CD4-positive, alpha-beta T cell treated with Interferon gamma for 1 hour (primary cell): ENCODE measurements around the gene RHOC.
A peak's percentile ranks its signal among the peaks of the same experiment; 100 is the strongest.
"Not testable (repeated sequence)": the region's sequence is repeated elsewhere in the genome, so short reads cannot be mapped to it uniquely, and the experiment has no call there.

ENCODE experiments used
- DNase-seq: peaks from one replicate; pipeline ENCODE4 v3.0.0-alpha.2; 2020

The RHOC gene

GRCh38 chr1:112706505-112707220 lies at the start of gene RHOC:
RHOC (minus strand) TSS chr1:112707127; CDS start chr1:112703799, 3,328 bp downstream.
- peak; percentile 37 for DNase-seq

- DNase-seq: no peak
Measured at GRCh38 chr1:112754116-112754628, 47.2 kb upstream of the RHOC start.

- no peak for DNase-seq
Measured at GRCh38 chr1:112748396-112748795, 41.5 kb upstream of the RHOC start.

- DNase-seq: no peak
Measured at GRCh38 chr1:112744009-112744578, 37.2 kb upstream of the RHOC start.

- no peak for DNase-seq
Measured at GRCh38 chr1:112743174-112744008, 36.5 kb upstream of the RHOC start.

- no peak for DNase-seq
Measured at GRCh38 chr1:112737573-112737972, 30.6 kb upstream of the RHOC start.

GRCh38 chr1:112735752-112736151 lies 28.8 kb upstream of the RHOC start:
- no peak for DNase-seq

GRCh38 chr1:112731451-112731850 lies 24.5 kb upstream of the RHOC start:
- DNase-seq: no peak

GRCh38 chr1:112729909-112730308 lies 23.0 kb upstream of the RHOC start:
- no peak for DNase-seq

- not testable (repeated sequence) for DNase-seq
Measured at GRCh38 chr1:112729011-112729410, 22.1 kb upstream of the RHOC start.

GRCh38 chr1:112728306-112728971 lies 21.5 kb upstream of the RHOC start:
- DNase-seq: not testable (repeated sequence)

GRCh38 chr1:112727716-112728115 lies 20.8 kb upstream of the RHOC start:
- DNase-seq: no peak

GRCh38 chr1:112724240-112724639 lies 17.3 kb upstream of the RHOC start:
- DNase-seq: not testable (repeated sequence)

- no peak for DNase-seq
Measured at GRCh38 chr1:112723511-112723839, 16.5 kb upstream of the RHOC start.

- no peak for DNase-seq
Measured at GRCh38 chr1:112722601-112723510, 15.9 kb upstream of the RHOC start.

- no peak for DNase-seq
Measured at GRCh38 chr1:112721966-112722524, 15.1 kb upstream of the RHOC start.

GRCh38 chr1:112721294-112721693 lies 14.4 kb upstream of the RHOC start:
- not testable (repeated sequence) for DNase-seq

- no peak for DNase-seq
Measured at GRCh38 chr1:112720800-112721199, 13.9 kb upstream of the RHOC start.

GRCh38 chr1:112719706-112720105 lies 12.8 kb upstream of the RHOC start:
- no peak for DNase-seq

GRCh38 chr1:112718691-112719418 lies 11.9 kb upstream of the RHOC start:
- DNase-seq: peak; percentile 68
